Measurements from ENCODE around the gene GSC2.

Gene GSC2

DNA sequence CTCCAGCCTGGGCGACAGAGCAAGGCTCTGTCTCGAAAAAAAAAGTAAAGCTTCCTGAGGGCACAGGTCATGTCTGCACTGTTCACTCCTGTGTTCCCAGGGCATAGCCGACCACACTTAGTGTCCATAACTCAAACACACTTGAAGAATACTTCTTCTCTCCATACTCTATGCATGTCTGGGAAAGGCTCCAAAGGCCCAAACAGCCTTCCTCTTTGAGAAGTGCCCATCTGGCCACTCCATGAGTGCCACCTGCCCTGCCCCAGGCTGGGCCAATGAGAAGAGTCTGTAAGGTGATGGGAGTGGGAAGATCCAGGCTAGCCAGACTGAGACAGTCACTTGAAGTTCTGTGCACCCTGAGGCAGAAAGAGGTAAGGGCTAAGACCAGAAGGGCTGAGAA lies 52.6 kb downstream of the GSC2 start:
- TF ChIP-seq NFIC (IDR thresholded peaks at IDR 0.05), result no peak
- TF ChIP-seq, protein P1, sequence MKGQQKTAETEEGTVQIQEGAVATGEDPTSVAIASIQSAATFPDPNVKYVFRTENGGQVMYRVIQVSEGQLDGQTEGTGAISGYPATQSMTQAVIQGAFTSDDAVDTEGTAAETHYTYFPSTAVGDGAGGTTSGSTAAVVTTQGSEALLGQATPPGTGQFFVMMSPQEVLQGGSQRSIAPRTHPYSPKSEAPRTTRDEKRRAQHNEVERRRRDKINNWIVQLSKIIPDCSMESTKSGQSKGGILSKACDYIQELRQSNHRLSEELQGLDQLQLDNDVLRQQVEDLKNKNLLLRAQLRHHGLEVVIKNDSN (IDR thresholded peaks at IDR 0.05), result no peak
- TF ChIP-seq EGR1 (IDR thresholded peaks at IDR 0.05), result no peak
- TF ChIP-seq ZBTB7A (IDR thresholded peaks at IDR 0.05; ENCODE audit: low read depth), result no peak
- no peak for TF ChIP-seq TCF12 (IDR thresholded peaks at IDR 0.05; ENCODE audit: low read depth)
- TF ChIP-seq, protein P2, sequence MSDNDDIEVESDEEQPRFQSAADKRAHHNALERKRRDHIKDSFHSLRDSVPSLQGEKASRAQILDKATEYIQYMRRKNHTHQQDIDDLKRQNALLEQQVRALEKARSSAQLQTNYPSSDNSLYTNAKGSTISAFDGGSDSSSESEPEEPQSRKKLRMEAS (IDR thresholded peaks at IDR 0.05), result no peak
- no peak for TF ChIP-seq EP300 (IDR thresholded peaks at IDR 0.05; ENCODE audit: borderline replicate concordance)
- TF ChIP-seq TAF1 (IDR thresholded peaks at IDR 0.05; ENCODE audit: low read depth), result no peak
- no peak for TF ChIP-seq YY1 (IDR thresholded peaks at IDR 0.05; ENCODE audit: low read depth)
- TF ChIP-seq, protein P3, sequence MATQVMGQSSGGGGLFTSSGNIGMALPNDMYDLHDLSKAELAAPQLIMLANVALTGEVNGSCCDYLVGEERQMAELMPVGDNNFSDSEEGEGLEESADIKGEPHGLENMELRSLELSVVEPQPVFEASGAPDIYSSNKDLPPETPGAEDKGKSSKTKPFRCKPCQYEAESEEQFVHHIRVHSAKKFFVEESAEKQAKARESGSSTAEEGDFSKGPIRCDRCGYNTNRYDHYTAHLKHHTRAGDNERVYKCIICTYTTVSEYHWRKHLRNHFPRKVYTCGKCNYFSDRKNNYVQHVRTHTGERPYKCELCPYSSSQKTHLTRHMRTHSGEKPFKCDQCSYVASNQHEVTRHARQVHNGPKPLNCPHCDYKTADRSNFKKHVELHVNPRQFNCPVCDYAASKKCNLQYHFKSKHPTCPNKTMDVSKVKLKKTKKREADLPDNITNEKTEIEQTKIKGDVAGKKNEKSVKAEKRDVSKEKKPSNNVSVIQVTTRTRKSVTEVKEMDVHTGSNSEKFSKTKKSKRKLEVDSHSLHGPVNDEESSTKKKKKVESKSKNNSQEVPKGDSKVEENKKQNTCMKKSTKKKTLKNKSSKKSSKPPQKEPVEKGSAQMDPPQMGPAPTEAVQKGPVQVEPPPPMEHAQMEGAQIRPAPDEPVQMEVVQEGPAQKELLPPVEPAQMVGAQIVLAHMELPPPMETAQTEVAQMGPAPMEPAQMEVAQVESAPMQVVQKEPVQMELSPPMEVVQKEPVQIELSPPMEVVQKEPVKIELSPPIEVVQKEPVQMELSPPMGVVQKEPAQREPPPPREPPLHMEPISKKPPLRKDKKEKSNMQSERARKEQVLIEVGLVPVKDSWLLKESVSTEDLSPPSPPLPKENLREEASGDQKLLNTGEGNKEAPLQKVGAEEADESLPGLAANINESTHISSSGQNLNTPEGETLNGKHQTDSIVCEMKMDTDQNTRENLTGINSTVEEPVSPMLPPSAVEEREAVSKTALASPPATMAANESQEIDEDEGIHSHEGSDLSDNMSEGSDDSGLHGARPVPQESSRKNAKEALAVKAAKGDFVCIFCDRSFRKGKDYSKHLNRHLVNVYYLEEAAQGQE (IDR thresholded peaks at IDR 0.05; ENCODE audit: low read depth), result no peak
- TF ChIP-seq RAD21 (IDR thresholded peaks at IDR 0.05; ENCODE audit: low read depth), result no peak
